Naive thymus-derived CD8-positive, alpha-beta T cell (primary cell): ENCODE data around the gene SH2D5. TPM values are rescaled to one million over a fixed set of nuclear protein-coding genes. Genes with fewer than 3 reads are reported as not detected.

Experiments used
- ATAC-seq, 2 donors: fragments of 150-1000 bp; cut with Tn5 transposase in 1 of 2; sonication (Bioruptor Pico), chemical (Tn5 transposase) in 1 of 2; 1 replicate in 1 of 2; 2 replicates in 1 of 2; pipeline ENCODE4 v1.10.0; 2021; ENCODE audit warnings: mild to moderate bottlenecking in 2 of 2, moderate library complexity in 2 of 2
- POLR2A ChIA-PET: fragments of 350-600 bp; sonication (Branson Sonifier 250); formaldehyde crosslinking; loops from one replicate; lab custom pipeline; 2021; ENCODE audit warnings: antibody characterized with exemption; lab: Charles Lee
- DNase-seq, 10 donors: peaks; one replicate each; pipeline versions ENCODE4 v3.0.0 to v3.0.0-alpha.2; 2020 to 2022
- H3K27ac Mint-ChIP-seq, 10 donors: one replicate each; pipeline ENCODE4 v1.8.0; 2020 to 2022; ENCODE audit warnings: mild to moderate bottlenecking in 10 of 10, mixed read lengths in 10 of 10, moderate library complexity in 4 of 10, inconsistent platforms in 1 of 10
- H3K27me3 Mint-ChIP-seq, 5 donors: one replicate each; pipeline ENCODE4 v1.8.0; 2021 to 2022; ENCODE audit warnings: mixed read lengths in 5 of 5
- H3K36me3 Mint-ChIP-seq, 3 donors: one replicate each; pipeline ENCODE4 v1.8.0; 2020 to 2022; ENCODE audit warnings: mixed read lengths in 3 of 3, mild to moderate bottlenecking in 2 of 3, inconsistent platforms in 1 of 3
- H3K4me1 Mint-ChIP-seq, 4 donors: one replicate each; pipeline ENCODE4 v1.8.0; 2021 to 2022; ENCODE audit warnings: mixed read lengths in 4 of 4
- H3K4me3 Mint-ChIP-seq, 10 donors: one replicate each; pipeline ENCODE4 v1.8.0; 2020 to 2022; ENCODE audit warnings: mild to moderate bottlenecking in 10 of 10, mixed read lengths in 10 of 10, moderate library complexity in 6 of 10, inconsistent platforms in 1 of 10
- H3K9me3 Mint-ChIP-seq, 9 donors: one replicate each; pipeline ENCODE4 v1.8.0; 2020 to 2022; ENCODE audit warnings: mixed read lengths in 9 of 9, mild to moderate bottlenecking in 3 of 9, inconsistent platforms in 1 of 9, moderate library complexity in 1 of 9
- polyA plus RNA-seq, 3 donors: library from polyadenylated mRNA; unstranded; fragments of 300-500 nt; fragmentation: Illumina TruSeq; gene quantifications; one replicate each; pipeline ENCODE4 v1.2.3, GENCODE V29; 2021
- total RNA-seq, 8 experiments: library from RNA in 2 of 8; stranded (reverse) in 2 of 8; gene quantifications; one replicate each; pipeline ENCODE4 v1.2.3 and lab custom pipeline; 2021 to 2026

The SH2D5 gene
- total and polyA plus RNA-seq, 5 experiments from 2014 or later: not detected

DNA sequence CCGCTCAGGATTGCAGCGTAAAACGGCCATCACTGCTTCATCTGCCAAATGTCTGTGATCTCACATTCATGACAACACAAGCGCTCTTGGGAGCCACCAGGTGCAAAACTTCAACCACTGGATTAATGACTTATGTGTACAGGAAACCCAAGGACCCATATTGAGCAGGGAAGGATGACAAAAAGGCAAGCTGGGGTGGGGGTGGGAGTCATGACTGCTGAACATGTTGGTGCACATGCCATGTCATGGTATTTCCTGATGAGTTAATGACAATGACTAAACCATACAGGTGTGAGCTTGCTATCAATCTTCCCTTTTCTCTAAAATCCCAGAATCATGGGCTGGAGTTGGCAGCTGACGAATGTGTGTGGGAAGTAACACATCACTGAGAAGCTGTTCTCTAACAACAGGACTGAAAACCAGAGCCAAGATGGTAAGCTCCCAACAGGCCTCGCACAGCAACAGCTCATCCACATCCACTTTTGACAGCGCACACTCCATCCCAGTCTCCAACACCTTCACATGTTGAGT is 3.1 kb upstream of the SH2D5 start:
- H3K27ac Mint-ChIP-seq: no peak overlapping the region
- H3K9me3 Mint-ChIP-seq: no peaks in the 10 kb centered on the region
- H3K27me3 Mint-ChIP-seq: peaks cover 0 to 8% (median 3%) of the 10 kb centered on the region in 5 donors
- DNase-seq (no peak), ATAC-seq (no peak)
- no peak overlapping the region for H3K4me3 Mint-ChIP-seq
- H3K4me1 Mint-ChIP-seq: peaks cover 4 to 18% (median 15%) of the 10 kb centered on the region in 4 donors
- H3K36me3 Mint-ChIP-seq: peaks cover 0 to 29% (median 0%) of the 10 kb centered on the region in 3 donors
- POLR2A ChIA-PET: no interaction called here

GRCh38 chr1:20733360-20733975 is 965 bp upstream of the SH2D5 start:
- Mint-ChIP-seq H3K9me3 (no peaks in the 10 kb centered on the region), H3K27ac (peak overlapping the region in 4 of 10 donors; percentile 74 to 89 (median 80)), H3K27me3 (peaks cover 2 to 22% (median 7%) of the 10 kb centered on the region in 5 donors), H3K4me3 (peak overlapping the region; percentile 80 to 92 (median 87)), H3K36me3 (peaks cover 0 to 12% (median 0%) of the 10 kb centered on the region in 3 donors), H3K4me1 (peaks cover 8 to 28% (median 20%) of the 10 kb centered on the region in 4 donors)
- POLR2A ChIA-PET: no interaction called here
- peak; percentile 5 to 12 for ATAC-seq
- DNase-seq: no peak

- POLR2A ChIA-PET: interaction anchor here (0.5 to 1.5 kb wide), 3 partner anchors 18 to 55 kb away, joined by 4 to 6 read pairs (median 4); partner anchors contain the start of gene HP1BP3
- peak overlapping the region in 1 of 10 donors; percentile 28 for H3K27ac Mint-ChIP-seq
- peaks cover 8 to 28% (median 22%) of the 10 kb centered on the region in 4 donors for H3K4me1 Mint-ChIP-seq
- no peaks in the 10 kb centered on the region for H3K9me3 Mint-ChIP-seq
- H3K36me3 Mint-ChIP-seq: no peaks in the 10 kb centered on the region
- DNase-seq (peak; percentile 35 to 68 (median 56)), ATAC-seq (peak; percentile 73 to 81)
- peak overlapping the region; percentile 80 to 92 (median 87) for H3K4me3 Mint-ChIP-seq
- H3K27me3 Mint-ChIP-seq: peaks cover 2 to 31% (median 12%) of the 10 kb centered on the region in 5 donors
Observed at GRCh38 chr1:20732071-20732587, 374 bp downstream of the SH2D5 start.

DNA sequence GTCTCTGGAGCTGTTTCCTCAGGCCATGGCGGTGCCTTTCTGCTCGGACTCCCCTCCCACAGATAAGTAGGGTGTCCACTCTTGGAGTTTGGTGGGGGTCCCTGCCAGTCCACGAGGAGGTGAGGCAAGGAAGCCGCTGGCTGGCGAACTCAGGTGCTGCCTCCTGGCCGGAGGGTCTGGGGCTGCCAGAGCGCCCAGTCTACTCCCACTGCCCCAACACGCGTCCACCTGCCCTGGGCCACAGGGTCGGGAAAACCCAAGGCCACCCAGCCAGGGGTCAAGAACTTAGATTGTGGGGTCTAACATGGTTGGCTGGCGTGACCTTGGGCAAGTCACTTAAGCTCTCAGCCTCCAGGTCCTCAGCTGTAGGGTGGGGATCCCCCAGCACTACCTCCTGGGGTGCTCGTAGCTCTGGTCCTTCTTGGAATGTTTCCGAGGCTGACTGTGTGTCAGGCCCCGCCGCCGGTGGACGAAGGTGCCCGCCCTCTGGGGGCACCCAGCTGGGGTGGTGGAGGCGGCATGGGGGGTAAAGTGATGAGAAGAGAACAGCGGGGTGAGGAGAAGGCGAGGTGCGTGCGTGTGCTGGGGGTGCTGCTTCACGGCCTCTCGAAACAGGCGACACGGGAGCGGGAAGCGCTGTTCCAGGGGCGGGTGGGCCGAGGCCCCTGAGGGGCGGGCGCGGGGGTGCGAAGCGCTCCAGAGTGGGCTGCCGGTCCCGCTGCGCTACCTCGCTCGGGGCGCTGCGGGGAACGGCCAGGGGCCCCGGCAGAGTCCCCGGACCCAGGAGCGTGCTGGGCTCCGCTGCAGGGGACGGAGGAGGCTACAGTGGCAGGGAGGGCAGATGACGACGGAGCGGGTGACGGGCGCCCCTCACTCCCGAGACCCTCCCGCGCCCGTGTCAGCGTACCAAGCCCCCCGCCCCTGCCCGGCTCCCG is 1.2 kb downstream of the SH2D5 start:
- POLR2A ChIA-PET: interaction anchor here (0.9 to 1.6 kb wide), 3 partner anchors 17 to 56 kb away, joined by 4 to 6 read pairs (median 5); partner anchors contain the start of gene HP1BP3
- ATAC-seq (peak; percentile 42 to 48), DNase-seq (peak in 5 of 10 donors; percentile 13 to 66 (median 27))
- Mint-ChIP-seq H3K27ac (peak overlapping the region in 3 of 10 donors; percentile 29 to 75 (median 33)), H3K36me3 (no peaks in the 10 kb centered on the region), H3K27me3 (peaks cover 2 to 31% (median 12%) of the 10 kb centered on the region in 5 donors), H3K4me1 (peaks cover 8 to 28% (median 22%) of the 10 kb centered on the region in 4 donors), H3K9me3 (no peaks in the 10 kb centered on the region), H3K4me3 (peak overlapping the region; percentile 75 to 92 (median 80))

GRCh38 chr1:20730690-20731056 is 1.8 kb downstream of the SH2D5 start:
- POLR2A ChIA-PET: interaction anchor here (0.9 to 1.6 kb wide), 2 partner anchors 16 to 56 kb away, joined by 4 to 5 read pairs; partner anchors contain the start of gene HP1BP3
- DNase-seq (peak in 1 of 10 donors; percentile 57), ATAC-seq (no peak)
- peaks cover 8 to 28% (median 22%) of the 10 kb centered on the region in 4 donors for H3K4me1 Mint-ChIP-seq
- no peaks in the 10 kb centered on the region for H3K9me3 Mint-ChIP-seq
- peak overlapping the region; percentile 45 to 92 (median 80) for H3K4me3 Mint-ChIP-seq
- H3K27ac Mint-ChIP-seq: peak overlapping the region in 1 of 10 donors; percentile 29
- H3K27me3 Mint-ChIP-seq: peaks cover 2 to 31% (median 12%) of the 10 kb centered on the region in 5 donors
- H3K36me3 Mint-ChIP-seq: no peaks in the 10 kb centered on the region

- H3K4me3 Mint-ChIP-seq: peak overlapping the region; percentile 62 to 92 (median 74)
- POLR2A ChIA-PET: interaction anchor here (0.9 to 1.6 kb wide), 2 partner anchors 16 to 57 kb away, joined by 4 to 5 read pairs; partner anchors contain the start of gene HP1BP3
- H3K27ac Mint-ChIP-seq: peak overlapping the region in 2 of 10 donors; percentile 31 to 69
Observed at GRCh38 chr1:20729990-20730689, 2.4 kb downstream of the SH2D5 start.

GRCh38 chr1:20729155-20729931 is 3.2 kb downstream of the SH2D5 start:
- peak overlapping the region in 3 of 10 donors; percentile 31 to 59 (median 40) for H3K4me3 Mint-ChIP-seq

More at GRCh38 chr1:20729990-20730689, 2.4 kb downstream of the SH2D5 start:
- H3K36me3 Mint-ChIP-seq: no peaks in the 10 kb centered on the region
- ATAC-seq: no peak
- peaks cover 2 to 31% (median 12%) of the 10 kb centered on the region in 5 donors for H3K27me3 Mint-ChIP-seq
- DNase-seq: no peak
- H3K9me3 Mint-ChIP-seq: no peaks in the 10 kb centered on the region
- peaks cover 8 to 28% (median 22%) of the 10 kb centered on the region in 4 donors for H3K4me1 Mint-ChIP-seq

DNA sequence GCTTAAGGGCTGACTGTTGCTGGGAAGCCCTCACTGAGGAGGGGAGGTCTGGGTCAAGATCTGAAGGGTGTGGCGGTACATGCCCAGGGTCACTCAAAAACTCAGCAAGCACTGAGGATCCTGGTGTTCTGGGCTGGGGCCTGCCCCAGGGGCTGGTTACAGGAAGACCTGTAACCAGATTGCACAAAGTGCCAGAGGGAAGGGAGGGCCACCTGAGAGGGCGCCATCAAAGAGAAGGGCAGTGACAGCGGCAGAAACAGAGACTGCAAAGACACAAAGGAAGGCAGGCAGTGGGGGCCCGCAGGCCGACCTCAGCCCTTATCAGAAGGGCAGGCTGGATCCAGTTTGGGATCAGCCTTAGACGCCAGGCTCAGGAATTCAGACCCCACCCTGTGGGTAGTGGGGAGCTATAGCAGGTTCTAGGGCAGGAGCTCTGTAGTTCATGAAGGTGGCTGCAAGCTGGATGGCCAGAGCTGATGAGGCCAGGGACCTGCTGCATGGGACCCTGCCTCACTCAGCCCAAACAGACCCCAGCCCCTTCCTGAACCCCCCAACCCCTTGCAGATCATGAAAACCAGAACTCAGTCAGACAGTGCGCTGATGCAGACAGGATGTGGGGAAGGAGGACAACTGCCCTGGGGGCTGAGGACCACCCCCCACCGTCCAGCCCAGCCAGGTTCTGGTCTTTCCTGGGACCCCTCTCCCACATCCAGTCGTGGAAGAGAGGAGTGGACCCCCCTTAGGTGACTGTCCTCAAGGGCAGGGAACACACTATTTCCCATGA is 3.9 kb downstream of the SH2D5 start:
- H3K36me3 Mint-ChIP-seq: no peaks in the 10 kb centered on the region
- ATAC-seq (no peak), DNase-seq (no peak)
- POLR2A ChIA-PET: interaction anchor here (0.5 kb wide), 1 partner anchor 1325 kb away, joined by 5 read pairs; no protein-coding TSS in a partner anchor
- no peaks in the 10 kb centered on the region for H3K9me3 Mint-ChIP-seq
- peak overlapping the region in 2 of 10 donors; percentile 19 to 31 for H3K4me3 Mint-ChIP-seq
- peaks cover 2 to 31% (median 12%) of the 10 kb centered on the region in 5 donors for H3K27me3 Mint-ChIP-seq
- H3K4me1 Mint-ChIP-seq: peaks cover 8 to 25% (median 21%) of the 10 kb centered on the region in 4 donors
- H3K27ac Mint-ChIP-seq: no peak overlapping the region

More at GRCh38 chr1:20729155-20729931, 3.2 kb downstream of the SH2D5 start:
- POLR2A ChIA-PET: interaction anchor here (1.6 kb wide), 1 partner anchor 58 kb away, joined by 5 read pairs; the partner anchor contains the start of gene HP1BP3
- DNase-seq (no peak), ATAC-seq (no peak)
- Mint-ChIP-seq H3K36me3 (no peaks in the 10 kb centered on the region), H3K4me1 (peaks cover 8 to 28% (median 22%) of the 10 kb centered on the region in 4 donors), H3K27me3 (peaks cover 2 to 31% (median 12%) of the 10 kb centered on the region in 5 donors), H3K9me3 (no peaks in the 10 kb centered on the region), H3K27ac (no peak overlapping the region)

DNA sequence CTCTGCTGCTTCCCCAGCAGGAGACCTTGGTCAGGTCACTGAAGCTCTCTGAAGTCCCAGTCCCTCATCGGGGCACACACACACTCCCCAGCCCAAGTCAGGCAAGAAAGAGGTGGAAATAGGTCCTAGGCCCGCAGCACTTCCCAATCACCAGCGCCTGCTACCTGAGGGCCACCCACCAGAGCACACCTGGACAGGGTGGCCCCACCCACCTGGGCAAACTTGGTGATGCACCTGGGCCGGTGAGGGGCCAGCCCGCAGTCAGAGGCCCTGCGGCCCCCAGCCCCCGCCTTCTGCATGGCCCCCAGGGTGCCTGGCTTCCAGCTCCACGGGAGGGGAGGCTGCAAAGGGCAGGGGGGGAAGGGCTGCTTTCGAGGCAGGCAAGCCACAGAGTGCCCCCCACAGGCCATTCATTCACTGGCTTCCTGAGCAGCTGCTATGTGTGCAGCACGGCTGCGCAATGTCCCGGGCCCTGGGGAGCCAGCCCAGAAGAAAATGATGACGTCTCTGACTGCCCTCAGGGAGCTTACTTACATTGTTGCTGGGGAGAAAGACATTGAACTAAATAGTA is 4.7 kb downstream of the SH2D5 start:
- ATAC-seq (no peak), DNase-seq (no peak)
- Mint-ChIP-seq H3K4me3 (peak overlapping the region in 2 of 10 donors; percentile 19 to 31), H3K27ac (no peak overlapping the region), H3K9me3 (no peaks in the 10 kb centered on the region), H3K27me3 (peaks cover 2 to 31% (median 11%) of the 10 kb centered on the region in 5 donors), H3K36me3 (no peaks in the 10 kb centered on the region), H3K4me1 (peaks cover 8 to 19% (median 14%) of the 10 kb centered on the region in 4 donors)
- POLR2A ChIA-PET: interaction anchor here (0.5 kb wide), 1 partner anchor 1325 kb away, joined by 5 read pairs; no protein-coding TSS in a partner anchor
